GM23338 (cell line): ENCODE measurements around the gene DLG3. TPM values are rescaled to one million over a fixed set of nuclear protein-coding genes. Genes with fewer than 3 reads are reported as not detected.
A peak's percentile ranks its signal among the peaks of the same experiment; 100 is the strongest.

Experiments
- ATAC-seq: fragments of 200-7000 bp; cut with Tn5 transposase; 3 replicates; pipeline ENCODE4 v1.9.1; 2020
- DNase-seq: peaks from one replicate; pipeline ENCODE4 v3.0.0-alpha.2; 2015; ENCODE audit warnings: low spot score
- H2AFZ ChIP-seq: fragments of 200-600 bp; sonication (generic); 2 replicates; pipeline ENCODE4 v1.8.0; 2016; ENCODE audit warnings: antibody characterized with exemption, mild to moderate bottlenecking, moderate library complexity
- H3F3A ChIP-seq: fragments of 200-600 bp; sonication (generic); replicated peaks from 2 replicates; pipeline ENCODE4 v1.8.0; 2017; ENCODE audit warnings: antibody characterized with exemption, mixed run types, low read depth
- H3K27ac ChIP-seq: fragments of 200-600 bp; sonication (generic); 2 replicates; pipeline ENCODE4 v1.6.1; 2016; ENCODE audit warnings: low read depth
- H3K27me3 ChIP-seq: fragments of 200-600 bp; sonication (generic); 2 replicates; pipeline ENCODE4 v1.8.0; 2016; ENCODE audit warnings: mild to moderate bottlenecking, mixed run types, moderate library complexity; ENCODE audit not compliant: insufficient read depth
- H3K36me3 ChIP-seq: fragments of 200-600 bp; sonication (generic); 2 replicates; pipeline ENCODE4 v1.8.0; 2016; ENCODE audit warnings: mild to moderate bottlenecking; ENCODE audit not compliant: insufficient read depth
- H3K4me1 ChIP-seq: fragments of 200-600 bp; sonication (generic); 2 replicates; pipeline ENCODE4 v1.8.0; 2016; ENCODE audit warnings: mild to moderate bottlenecking, moderate library complexity; ENCODE audit not compliant: insufficient read depth
- H3K4me2 ChIP-seq: fragments of 200-600 bp; sonication (generic); 2 replicates; pipeline ENCODE4 v1.7.1; 2017; ENCODE audit warnings: mixed run types
- H3K4me3 ChIP-seq: fragments of 200-600 bp; sonication (generic); 2 replicates; pipeline ENCODE4 v1.6.1; 2016; ENCODE audit warnings: mixed run types
- H3K79me2 ChIP-seq: fragments of 200-600 bp; sonication (generic); replicated peaks from 2 replicates; pipeline ENCODE4 v1.8.0; 2017; ENCODE audit warnings: mild to moderate bottlenecking; ENCODE audit not compliant: insufficient read depth
- H3K9me2 ChIP-seq: fragments of 200-600 bp; sonication (generic); 2 replicates; pipeline ENCODE4 v1.8.0; 2017; ENCODE audit not compliant: insufficient read depth
- H4K20me1 ChIP-seq: fragments of 200-600 bp; sonication (generic); replicated peaks from 2 replicates; pipeline ENCODE4 v1.8.0; 2017; ENCODE audit warnings: mild to moderate bottlenecking; ENCODE audit not compliant: insufficient read depth
- H3K27ac Mint-ChIP-seq: 2 replicates; pipeline ENCODE4 v1.8.0; 2020; ENCODE audit warnings: inconsistent platforms, mild to moderate bottlenecking, moderate library complexity, mixed read lengths
- H3K27me3 Mint-ChIP-seq: 3 replicates; pipeline ENCODE4 v1.8.0; 2022; ENCODE audit warnings: low read depth, mild to moderate bottlenecking, moderate library complexity, mixed read lengths, inconsistent platforms; ENCODE audit not compliant: insufficient read depth, poor library complexity
- H3K36me3 Mint-ChIP-seq: 3 replicates; pipeline ENCODE4 v1.8.0; 2021; ENCODE audit warnings: low read depth, mild to moderate bottlenecking, inconsistent platforms, moderate library complexity, mixed read lengths
- H3K4me1 Mint-ChIP-seq: 3 replicates; pipeline ENCODE4 v1.8.0; 2020; ENCODE audit warnings: mild to moderate bottlenecking, inconsistent platforms, mixed read lengths
- H3K4me3 Mint-ChIP-seq: 3 replicates; pipeline ENCODE4 v1.8.0; 2021; ENCODE audit warnings: moderate library complexity, mild to moderate bottlenecking, inconsistent platforms, mixed read lengths
- H3K9me3 Mint-ChIP-seq: 3 replicates; pipeline ENCODE4 v1.8.0; 2020; ENCODE audit warnings: moderate library complexity, mild to moderate bottlenecking, inconsistent platforms, mixed read lengths
- EZH2 ChIP-seq: fragments of 200-600 bp; sonication (generic); IDR thresholded peaks from one replicate; pipeline ENCODE4 v1.8.0; 2017; ENCODE audit warnings: antibody characterized with exemption, mild to moderate bottlenecking, low read depth; ENCODE audit not compliant: unreplicated experiment
- POLR2AphosphoS5 ChIP-seq: IDR thresholded peaks from 2 replicates; pipeline ENCODE4 v1.6.1; 2016; ENCODE audit warnings: antibody characterized with exemption, low read depth
- ZNF331 ChIP-seq: fragments of 250-450 bp; sonication (Bioruptor Pico); IDR thresholded peaks from 2 replicates; pipeline ENCODE4 v1.5.0; 2020; ENCODE audit warnings: low read depth, mild to moderate bottlenecking, moderate library complexity
- polyA plus RNA-seq: library from polyadenylated mRNA; unstranded; fragments of >200 nt; fragmentation: Nextera tagmentation; extraction: Ambion mirVana; gene quantifications from 2 replicates; pipeline ENCODE4 v1.2.1, GENCODE V29; 2016
- total RNA-seq: library from RNA; depleted of rRNA; stranded (reverse); fragments of >200 nt; shearing (Covaris generic); gene quantifications from 2 replicates; pipeline ENCODE4 v1.2.3, GENCODE V29; 2014
- TF ChIP-seq, protein P1 (sequence below), 2 experiments: fragments of 200-600 bp in 1 of 2; sonication (generic) in 1 of 2; conservative IDR thresholded peaks; 2 replicates each; pipeline versions ENCODE4 v1.5.1 to v1.6.1; 2016 to 2017; ENCODE audit warnings: antibody characterized with exemption in 2 of 2, low read depth in 2 of 2, mild to moderate bottlenecking in 2 of 2, moderate library complexity in 1 of 2
- TF ChIP-seq, protein P2 (sequence below): fragments of 250-450 bp; sonication (Bioruptor Pico); IDR thresholded peaks from 2 replicates; pipeline ENCODE4 v1.5.0; 2020; ENCODE audit warnings: mild to moderate bottlenecking, moderate library complexity

The DLG3 gene
- total and polyA plus RNA-seq, 2 experiments from 2014 or later: 13.0 to 61.8 TPM

DNA sequence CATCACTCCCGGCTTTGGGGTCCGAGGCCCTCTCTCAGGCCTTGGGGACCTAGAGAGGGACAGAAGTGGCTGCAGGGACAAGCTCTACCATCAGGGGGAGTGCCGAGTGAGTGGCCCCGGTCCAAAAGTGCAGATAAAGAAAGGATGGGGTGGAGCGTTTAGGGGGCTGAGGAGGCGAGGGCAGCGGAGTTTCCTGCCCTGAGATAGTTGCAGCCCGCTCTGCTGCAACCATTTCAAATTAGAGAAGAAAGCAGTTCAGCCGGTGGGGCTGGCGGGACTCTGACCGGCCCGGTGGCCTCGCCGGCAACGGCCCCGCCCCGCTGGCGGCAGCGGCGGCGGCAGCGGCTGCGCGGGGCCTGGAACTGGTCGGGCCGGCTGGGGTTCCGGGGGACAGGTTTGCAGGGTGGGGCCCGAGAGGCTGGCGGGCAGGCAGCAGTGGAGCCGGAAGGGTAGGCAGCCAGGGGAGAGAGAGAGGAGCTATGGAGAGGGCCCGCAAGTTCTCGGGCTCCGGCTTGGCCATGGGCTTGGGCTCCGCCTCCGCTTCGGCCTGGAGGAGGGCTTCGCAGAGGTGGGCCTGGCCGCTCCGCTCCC lies 7.6 kb downstream of the DLG3 start:
- Histone ChIP-seq H3K27me3 (no peaks in the 10 kb centered on the region), H3K4me3 (peak overlapping the region; percentile 58), H3F3A (no peaks in the 10 kb centered on the region), H3K79me2 (peaks cover 21% of the 10 kb centered on the region), H3K4me2 (peak overlapping the region; percentile 78), H2AFZ (peak overlapping the region; percentile 81; the same call in 1 of the 2 replicates), H4K20me1 (peaks cover 7% of the 10 kb centered on the region), H3K36me3 (no peaks in the 10 kb centered on the region), H3K4me1 (peaks cover 17% of the 10 kb centered on the region; the same call in 1 of the 2 replicates), H3K27ac (no peak overlapping the region), H3K9me2 (no peaks in the 10 kb centered on the region)
- ATAC-seq (peak; percentile 20), DNase-seq (peak; percentile 77)
- Mint-ChIP-seq H3K4me1 (peaks cover 34% of the 10 kb centered on the region), H3K27me3 (peaks cover 7% of the 10 kb centered on the region), H3K4me3 (peak overlapping the region; percentile 83), H3K27ac (peak overlapping the region; percentile 92), H3K9me3 (no peaks in the 10 kb centered on the region; the same call in 2 of the 3 replicates), H3K36me3 (peaks cover 9% of the 10 kb centered on the region)
- TF ChIP-seq EZH2 (no peak), POLR2AphosphoS5 (0 out of 2 replicates have a peak, but pooled peaks have one; percentile 23), ZNF331 (CRISPR knock-in tag) (no peak)
- TF ChIP-seq, protein P1, sequence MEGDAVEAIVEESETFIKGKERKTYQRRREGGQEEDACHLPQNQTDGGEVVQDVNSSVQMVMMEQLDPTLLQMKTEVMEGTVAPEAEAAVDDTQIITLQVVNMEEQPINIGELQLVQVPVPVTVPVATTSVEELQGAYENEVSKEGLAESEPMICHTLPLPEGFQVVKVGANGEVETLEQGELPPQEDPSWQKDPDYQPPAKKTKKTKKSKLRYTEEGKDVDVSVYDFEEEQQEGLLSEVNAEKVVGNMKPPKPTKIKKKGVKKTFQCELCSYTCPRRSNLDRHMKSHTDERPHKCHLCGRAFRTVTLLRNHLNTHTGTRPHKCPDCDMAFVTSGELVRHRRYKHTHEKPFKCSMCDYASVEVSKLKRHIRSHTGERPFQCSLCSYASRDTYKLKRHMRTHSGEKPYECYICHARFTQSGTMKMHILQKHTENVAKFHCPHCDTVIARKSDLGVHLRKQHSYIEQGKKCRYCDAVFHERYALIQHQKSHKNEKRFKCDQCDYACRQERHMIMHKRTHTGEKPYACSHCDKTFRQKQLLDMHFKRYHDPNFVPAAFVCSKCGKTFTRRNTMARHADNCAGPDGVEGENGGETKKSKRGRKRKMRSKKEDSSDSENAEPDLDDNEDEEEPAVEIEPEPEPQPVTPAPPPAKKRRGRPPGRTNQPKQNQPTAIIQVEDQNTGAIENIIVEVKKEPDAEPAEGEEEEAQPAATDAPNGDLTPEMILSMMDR (conservative IDR thresholded peaks at IDR 0.05; ENCODE audit: low read depth in 2 of 2): peak; percentile 56 to 58
- TF ChIP-seq, protein P2, sequence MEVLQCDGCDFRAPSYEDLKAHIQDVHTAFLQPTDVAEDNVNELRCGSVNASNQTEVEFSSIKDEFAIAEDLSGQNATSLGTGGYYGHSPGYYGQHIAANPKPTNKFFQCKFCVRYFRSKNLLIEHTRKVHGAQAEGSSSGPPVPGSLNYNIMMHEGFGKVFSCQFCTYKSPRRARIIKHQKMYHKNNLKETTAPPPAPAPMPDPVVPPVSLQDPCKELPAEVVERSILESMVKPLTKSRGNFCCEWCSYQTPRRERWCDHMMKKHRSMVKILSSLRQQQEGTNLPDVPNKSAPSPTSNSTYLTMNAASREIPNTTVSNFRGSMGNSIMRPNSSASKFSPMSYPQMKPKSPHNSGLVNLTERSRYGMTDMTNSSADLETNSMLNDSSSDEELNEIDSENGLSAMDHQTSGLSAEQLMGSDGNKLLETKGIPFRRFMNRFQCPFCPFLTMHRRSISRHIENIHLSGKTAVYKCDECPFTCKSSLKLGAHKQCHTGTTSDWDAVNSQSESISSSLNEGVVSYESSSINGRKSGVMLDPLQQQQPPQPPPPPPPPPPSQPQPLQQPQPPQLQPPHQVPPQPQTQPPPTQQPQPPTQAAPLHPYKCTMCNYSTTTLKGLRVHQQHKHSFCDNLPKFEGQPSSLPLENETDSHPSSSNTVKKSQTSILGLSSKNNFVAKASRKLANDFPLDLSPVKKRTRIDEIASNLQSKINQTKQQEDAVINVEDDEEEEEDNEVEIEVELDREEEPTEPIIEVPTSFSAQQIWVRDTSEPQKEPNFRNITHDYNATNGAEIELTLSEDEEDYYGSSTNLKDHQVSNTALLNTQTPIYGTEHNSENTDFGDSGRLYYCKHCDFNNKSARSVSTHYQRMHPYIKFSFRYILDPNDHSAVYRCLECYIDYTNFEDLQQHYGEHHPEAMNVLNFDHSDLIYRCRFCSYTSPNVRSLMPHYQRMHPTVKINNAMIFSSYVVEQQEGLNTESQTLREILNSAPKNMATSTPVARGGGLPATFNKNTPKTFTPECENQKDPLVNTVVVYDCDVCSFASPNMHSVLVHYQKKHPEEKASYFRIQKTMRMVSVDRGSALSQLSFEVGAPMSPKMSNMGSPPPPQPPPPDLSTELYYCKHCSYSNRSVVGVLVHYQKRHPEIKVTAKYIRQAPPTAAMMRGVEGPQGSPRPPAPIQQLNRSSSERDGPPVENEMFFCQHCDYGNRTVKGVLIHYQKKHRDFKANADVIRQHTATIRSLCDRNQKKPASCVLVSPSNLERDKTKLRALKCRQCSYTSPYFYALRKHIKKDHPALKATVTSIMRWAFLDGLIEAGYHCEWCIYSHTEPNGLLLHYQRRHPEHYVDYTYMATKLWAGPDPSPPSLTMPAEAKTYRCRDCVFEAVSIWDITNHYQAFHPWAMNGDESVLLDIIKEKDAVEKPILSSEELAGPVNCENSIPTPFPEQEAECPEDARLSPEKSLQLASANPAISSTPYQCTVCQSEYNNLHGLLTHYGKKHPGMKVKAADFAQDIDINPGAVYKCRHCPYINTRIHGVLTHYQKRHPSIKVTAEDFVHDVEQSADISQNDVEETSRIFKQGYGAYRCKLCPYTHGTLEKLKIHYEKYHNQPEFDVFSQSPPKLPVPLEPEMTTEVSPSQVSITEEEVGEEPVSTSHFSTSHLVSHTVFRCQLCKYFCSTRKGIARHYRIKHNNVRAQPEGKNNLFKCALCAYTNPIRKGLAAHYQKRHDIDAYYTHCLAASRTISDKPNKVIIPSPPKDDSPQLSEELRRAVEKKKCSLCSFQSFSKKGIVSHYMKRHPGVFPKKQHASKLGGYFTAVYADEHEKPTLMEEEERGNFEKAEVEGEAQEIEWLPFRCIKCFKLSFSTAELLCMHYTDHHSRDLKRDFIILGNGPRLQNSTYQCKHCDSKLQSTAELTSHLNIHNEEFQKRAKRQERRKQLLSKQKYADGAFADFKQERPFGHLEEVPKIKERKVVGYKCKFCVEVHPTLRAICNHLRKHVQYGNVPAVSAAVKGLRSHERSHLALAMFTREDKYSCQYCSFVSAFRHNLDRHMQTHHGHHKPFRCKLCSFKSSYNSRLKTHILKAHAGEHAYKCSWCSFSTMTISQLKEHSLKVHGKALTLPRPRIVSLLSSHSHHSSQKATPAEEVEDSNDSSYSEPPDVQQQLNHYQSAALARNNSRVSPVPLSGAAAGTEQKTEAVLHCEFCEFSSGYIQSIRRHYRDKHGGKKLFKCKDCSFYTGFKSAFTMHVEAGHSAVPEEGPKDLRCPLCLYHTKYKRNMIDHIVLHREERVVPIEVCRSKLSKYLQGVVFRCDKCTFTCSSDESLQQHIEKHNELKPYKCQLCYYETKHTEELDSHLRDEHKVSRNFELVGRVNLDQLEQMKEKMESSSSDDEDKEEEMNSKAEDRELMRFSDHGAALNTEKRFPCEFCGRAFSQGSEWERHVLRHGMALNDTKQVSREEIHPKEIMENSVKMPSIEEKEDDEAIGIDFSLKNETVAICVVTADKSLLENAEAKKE (CRISPR knock-in tag): no peak
